Measurements from ENCODE around the gene CBX6. TPM values are rescaled to one million over a fixed set of nuclear protein-coding genes. Genes with fewer than 3 reads are reported as not detected.

The CBX6 gene
- total and polyA plus RNA-seq, 9 of the 15 experiments (the other 6 are each of a cell fraction or from before 2014, with no cell fraction given), result 0.75 to 31.6 (median 8.0) TPM

DNA sequence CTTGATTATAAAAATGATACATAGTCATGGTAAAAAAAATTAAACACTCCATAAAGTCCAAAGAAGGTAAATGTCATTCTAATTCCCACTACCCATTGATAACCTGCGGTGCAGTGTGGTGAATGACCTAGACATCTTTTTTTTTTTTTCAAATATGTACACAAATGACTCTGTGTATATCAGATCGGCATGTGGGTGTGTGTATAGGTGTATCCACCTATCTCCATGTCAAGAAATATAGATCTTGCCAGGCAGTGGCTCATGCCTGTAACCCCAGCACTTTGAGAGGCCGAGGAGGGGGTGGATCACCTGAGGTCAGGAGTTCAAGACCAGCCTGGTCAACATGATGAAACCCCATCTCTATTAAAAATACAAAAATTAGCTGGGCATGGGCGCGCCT, 18.4 kb upstream of the CBX6 start (continued):
- TF ChIP-seq, protein P1, sequence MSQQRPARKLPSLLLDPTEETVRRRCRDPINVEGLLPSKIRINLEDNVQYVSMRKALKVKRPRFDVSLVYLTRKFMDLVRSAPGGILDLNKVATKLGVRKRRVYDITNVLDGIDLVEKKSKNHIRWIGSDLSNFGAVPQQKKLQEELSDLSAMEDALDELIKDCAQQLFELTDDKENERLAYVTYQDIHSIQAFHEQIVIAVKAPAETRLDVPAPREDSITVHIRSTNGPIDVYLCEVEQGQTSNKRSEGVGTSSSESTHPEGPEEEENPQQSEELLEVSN (IDR thresholded peaks at IDR 0.05; ENCODE audit: borderline replicate concordance in 1 of 2, extremely low read depth in 1 of 2, insufficient read depth in 1 of 2, insufficient read length in 1 of 2, low read depth in 1 of 2, low read length in 1 of 2, poor library complexity in 1 of 2, severe bottlenecking in 1 of 2), result no peak
- no peak for TF ChIP-seq FOXJ3 (CRISPR knock-in tag; IDR thresholded peaks at IDR 0.05)
- no peak for TF ChIP-seq SRSF9 (IDR thresholded peaks at IDR 0.05; ENCODE audit: borderline replicate concordance, low read depth, low read length)
- TF ChIP-seq NFE2L1 (tag; IDR thresholded peaks at IDR 0.05; ENCODE audit: borderline replicate concordance, low read depth), result no peak
- TF ChIP-seq SMARCE1 (IDR thresholded peaks at IDR 0.05), result no peak
- TF ChIP-seq PPARD (CRISPR knock-in tag; IDR thresholded peaks at IDR 0.05), result no peak
- no peak for TF ChIP-seq XRCC3 (IDR thresholded peaks at IDR 0.05)
- TF ChIP-seq, protein P2, sequence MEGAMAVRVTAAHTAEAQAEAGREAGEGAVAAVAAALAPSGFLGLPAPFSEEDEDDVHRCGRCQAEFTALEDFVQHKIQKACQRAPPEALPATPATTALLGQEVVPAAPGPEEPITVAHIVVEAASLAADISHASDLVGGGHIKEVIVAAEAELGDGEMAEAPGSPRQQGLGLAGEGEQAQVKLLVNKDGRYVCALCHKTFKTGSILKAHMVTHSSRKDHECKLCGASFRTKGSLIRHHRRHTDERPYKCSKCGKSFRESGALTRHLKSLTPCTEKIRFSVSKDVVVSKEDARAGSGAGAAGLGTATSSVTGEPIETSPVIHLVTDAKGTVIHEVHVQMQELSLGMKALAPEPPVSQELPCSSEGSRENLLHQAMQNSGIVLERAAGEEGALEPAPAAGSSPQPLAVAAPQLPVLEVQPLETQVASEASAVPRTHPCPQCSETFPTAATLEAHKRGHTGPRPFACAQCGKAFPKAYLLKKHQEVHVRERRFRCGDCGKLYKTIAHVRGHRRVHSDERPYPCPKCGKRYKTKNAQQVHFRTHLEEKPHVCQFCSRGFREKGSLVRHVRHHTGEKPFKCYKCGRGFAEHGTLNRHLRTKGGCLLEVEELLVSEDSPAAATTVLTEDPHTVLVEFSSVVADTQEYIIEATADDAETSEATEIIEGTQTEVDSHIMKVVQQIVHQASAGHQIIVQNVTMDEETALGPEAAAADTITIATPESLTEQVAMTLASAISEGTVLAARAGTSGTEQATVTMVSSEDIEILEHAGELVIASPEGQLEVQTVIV (CRISPR knock-in tag; IDR thresholded peaks at IDR 0.05; ENCODE audit: borderline replicate concordance), result no peak
- TF ChIP-seq MEIS2 (IDR thresholded peaks at IDR 0.05; ENCODE audit: partially characterized antibody), result no peak

Data from K562 (cell line).